A673 (cell line): ENCODE data around the gene ESPNL. TPM values are rescaled to one million over a fixed set of nuclear protein-coding genes. Genes with fewer than 3 reads are reported as not detected.

ENCODE experiments used
- BruUV-seq: library from RNA; stranded (reverse); fragments of 400-500 nt; replicated peaks from 2 replicates; lab custom pipeline; 2021; lab: Mats Ljungman, UMichigan
- CTCF ChIA-PET: fragments of 300-600 bp; sonication (Branson Sonifier 250); formaldehyde crosslinking; loops from one replicate; lab custom pipeline; 2022; ENCODE audit warnings: antibody characterized with exemption; lab: Charles Lee
- POLR2A ChIA-PET: fragments of 300-600 bp; sonication (Branson Sonifier 250); formaldehyde crosslinking; loops from one replicate; lab custom pipeline; 2022; ENCODE audit warnings: antibody characterized with exemption; ENCODE audit not compliant: low non-redundant PET; lab: Charles Lee
- DNase-seq: peaks from one replicate; pipeline ENCODE4 v3.0.0-alpha.2; 2015; ENCODE audit warnings: low spot score
- H3K27ac ChIP-seq: fragments of 200-600 bp; sonication (generic); 2 replicates; pipeline ENCODE4 v1.5.1; 2016; ENCODE audit warnings: mixed run types, low read depth, mild to moderate bottlenecking, mixed read lengths, antibody characterized with exemption, low read length; ENCODE audit not compliant: poor library complexity, severe bottlenecking
- H3K27me3 ChIP-seq: fragments of 200-600 bp; sonication (generic); replicated peaks from 2 replicates; pipeline ENCODE4 v1.6.1; 2017; ENCODE audit warnings: mixed run types, low read depth, mild to moderate bottlenecking, mixed read lengths, antibody characterized with exemption, low read length; ENCODE audit not compliant: insufficient read depth, poor library complexity
- H3K36me3 ChIP-seq: fragments of 200-600 bp; sonication (generic); 2 replicates; pipeline ENCODE4 v1.6.1; 2016; ENCODE audit warnings: mixed run types, mild to moderate bottlenecking, mixed read lengths, antibody characterized with exemption, low read length; ENCODE audit not compliant: insufficient read depth, poor library complexity, severe bottlenecking
- H3K4me1 ChIP-seq: fragments of 200-600 bp; sonication (generic); 2 replicates; pipeline ENCODE4 v1.6.1; 2017; ENCODE audit warnings: mixed run types, mild to moderate bottlenecking, mixed read lengths, antibody characterized with exemption, low read length; ENCODE audit not compliant: insufficient read depth, poor library complexity, severe bottlenecking
- H3K4me3 ChIP-seq: fragments of 200-600 bp; sonication (generic); 2 replicates; pipeline ENCODE4 v1.5.1; 2016; ENCODE audit warnings: low read depth, mixed run types, mild to moderate bottlenecking, mixed read lengths, low read length; ENCODE audit not compliant: poor library complexity, severe bottlenecking
- H3K9me3 ChIP-seq: fragments of 200-600 bp; sonication (generic); 2 replicates; pipeline ENCODE4 v1.6.1; 2016; ENCODE audit warnings: mixed run types, low read depth, mild to moderate bottlenecking, mixed read lengths, antibody characterized with exemption, low read length; ENCODE audit not compliant: poor library complexity, severe bottlenecking
- EZH2 ChIP-seq: fragments of 200-600 bp; sonication (generic); IDR thresholded peaks from 2 replicates; pipeline ENCODE4 v1.6.1; 2017; ENCODE audit warnings: borderline replicate concordance, low read depth, mild to moderate bottlenecking, mixed read lengths, antibody characterized with exemption, low read length; ENCODE audit not compliant: poor library complexity, severe bottlenecking
- intact Hi-C: fragments of 100-400 bp; cut with micrococcal nuclease; formaldehyde crosslinking; loops from one replicate; pipeline ENCODE4 v1.10.0; 2022; ENCODE audit not compliant: unreplicated experiment
- total RNA-seq: library from RNA; stranded (reverse); gene quantifications from 2 replicates; pipeline ENCODE4 v1.2.3, GENCODE V29; 2021
- TF ChIP-seq, protein P1 (sequence below): fragments of 300-800, 200-600 bp; sonication (generic); conservative IDR thresholded peaks from 2 replicates; pipeline ENCODE4 v1.5.1; 2017; ENCODE audit warnings: low read depth, mild to moderate bottlenecking, antibody characterized with exemption, low read length, moderate library complexity, mixed read lengths

ESPNL gene
- total RNA-seq, 1 experiment from 2014 or later: 0.30 TPM

DNA sequence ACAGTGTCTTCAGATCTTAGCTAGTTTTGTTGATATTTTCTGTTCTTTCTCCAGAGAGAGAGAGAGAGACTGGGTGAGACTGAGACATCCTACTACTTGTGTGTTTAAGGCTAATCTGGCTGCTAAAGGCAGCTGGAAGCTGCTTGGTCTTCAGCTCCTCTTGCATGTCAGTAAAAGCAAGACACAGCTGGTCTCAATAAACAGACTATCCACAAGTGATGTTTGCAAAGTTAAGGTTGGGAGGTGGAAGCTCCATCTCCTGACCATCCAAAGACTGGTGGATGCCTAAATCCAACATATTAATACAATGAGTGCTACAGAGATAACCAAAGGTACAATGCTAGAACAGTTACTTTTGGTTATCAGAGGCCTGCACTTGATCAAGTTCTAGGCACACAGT is 76.5 kb downstream of the ESPNL start:
- TF ChIP-seq EZH2: no peak
- TF ChIP-seq, protein P1, sequence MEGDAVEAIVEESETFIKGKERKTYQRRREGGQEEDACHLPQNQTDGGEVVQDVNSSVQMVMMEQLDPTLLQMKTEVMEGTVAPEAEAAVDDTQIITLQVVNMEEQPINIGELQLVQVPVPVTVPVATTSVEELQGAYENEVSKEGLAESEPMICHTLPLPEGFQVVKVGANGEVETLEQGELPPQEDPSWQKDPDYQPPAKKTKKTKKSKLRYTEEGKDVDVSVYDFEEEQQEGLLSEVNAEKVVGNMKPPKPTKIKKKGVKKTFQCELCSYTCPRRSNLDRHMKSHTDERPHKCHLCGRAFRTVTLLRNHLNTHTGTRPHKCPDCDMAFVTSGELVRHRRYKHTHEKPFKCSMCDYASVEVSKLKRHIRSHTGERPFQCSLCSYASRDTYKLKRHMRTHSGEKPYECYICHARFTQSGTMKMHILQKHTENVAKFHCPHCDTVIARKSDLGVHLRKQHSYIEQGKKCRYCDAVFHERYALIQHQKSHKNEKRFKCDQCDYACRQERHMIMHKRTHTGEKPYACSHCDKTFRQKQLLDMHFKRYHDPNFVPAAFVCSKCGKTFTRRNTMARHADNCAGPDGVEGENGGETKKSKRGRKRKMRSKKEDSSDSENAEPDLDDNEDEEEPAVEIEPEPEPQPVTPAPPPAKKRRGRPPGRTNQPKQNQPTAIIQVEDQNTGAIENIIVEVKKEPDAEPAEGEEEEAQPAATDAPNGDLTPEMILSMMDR: no peak
- H3K27me3 ChIP-seq: no peaks in the 10 kb centered on the region

DNA sequence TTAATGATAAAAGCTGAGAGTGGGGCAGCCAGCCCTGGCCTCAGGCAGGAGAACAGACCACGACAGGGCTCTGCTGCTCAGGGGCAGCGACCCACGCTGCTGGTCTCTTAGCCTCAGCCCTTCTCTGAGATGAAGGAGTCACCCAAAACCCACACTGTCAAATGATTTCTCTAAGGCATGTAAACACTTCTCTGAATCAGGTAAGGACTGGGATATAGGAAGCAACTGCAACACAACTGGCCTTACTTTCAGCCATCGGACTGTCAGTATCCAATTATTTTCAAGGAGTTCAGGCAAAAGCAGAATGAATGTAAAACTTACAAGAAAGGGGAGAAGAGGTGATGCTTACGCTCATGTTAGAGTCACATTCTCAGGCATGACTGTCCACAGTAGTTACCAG is 80.4 kb downstream of the ESPNL start:
- H3K4me1 ChIP-seq: no peaks in the 10 kb centered on the region
- H3K27me3 ChIP-seq: no peaks in the 10 kb centered on the region
- H3K9me3 ChIP-seq: no peaks in the 10 kb centered on the region
- H3K27ac ChIP-seq: no peak overlapping the region
- no peak for DNase-seq
- POLR2A ChIA-PET: no interaction called here
- intact Hi-C loops: no loop called here
- CTCF ChIA-PET: no interaction called here
- H3K36me3 ChIP-seq: peaks cover 88% of the 10 kb centered on the region
- TF ChIP-seq, protein P1: no peak
- no peak for TF ChIP-seq EZH2
- BruUV-seq: no TSS peak
- no peak overlapping the region for H3K4me3 ChIP-seq

More for the DNA sequence above, 76.5 kb downstream of the ESPNL start:
- no peaks in the 10 kb centered on the region for H3K9me3 ChIP-seq
- ChIA-PET POLR2A (interaction anchor here (0.6 kb wide), 1 partner anchor 175 kb away, joined by 25 read pairs; no protein-coding TSS in a partner anchor), CTCF (no interaction called here)
- H3K4me3 ChIP-seq: no peak overlapping the region
- no peaks in the 10 kb centered on the region for H3K4me1 ChIP-seq
- H3K27ac ChIP-seq: no peak overlapping the region
- intact Hi-C loops: no loop called here
- no peak for DNase-seq
- H3K36me3 ChIP-seq: peaks cover 68% of the 10 kb centered on the region
- no TSS peak for BruUV-seq

DNA sequence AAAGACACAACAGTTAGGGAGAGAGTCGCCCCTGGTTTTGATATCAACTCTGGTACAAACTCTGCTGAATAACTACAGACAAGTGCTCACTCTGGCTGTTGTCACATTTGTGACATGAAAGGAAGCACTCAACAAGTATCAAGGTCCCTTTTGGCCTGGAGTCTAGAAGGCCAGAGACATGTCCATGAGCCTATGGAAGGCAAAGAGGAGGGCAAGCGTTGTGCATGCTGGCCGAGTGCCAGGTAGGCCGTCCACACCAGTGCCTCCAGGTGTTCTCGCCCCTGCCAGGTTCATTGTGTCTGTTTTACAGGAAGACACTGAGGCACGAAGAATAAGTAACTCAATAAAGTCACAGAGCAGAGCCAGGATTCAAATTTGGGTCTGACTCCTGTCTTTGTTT is 82.2 kb downstream of the ESPNL start:
- intact Hi-C loops: no loop called here
- no peaks in the 10 kb centered on the region for H3K4me1 ChIP-seq
- no peak overlapping the region for H3K27ac ChIP-seq
- no peak overlapping the region for H3K4me3 ChIP-seq
- H3K36me3 ChIP-seq: peaks cover 93% of the 10 kb centered on the region
- POLR2A ChIA-PET: no interaction called here
- BruUV-seq: no TSS peak
- no peaks in the 10 kb centered on the region for H3K9me3 ChIP-seq
- CTCF ChIA-PET: no interaction called here
- H3K27me3 ChIP-seq: no peaks in the 10 kb centered on the region
- TF ChIP-seq, protein P1: no peak
- no peak for TF ChIP-seq EZH2
- DNase-seq: no peak

Other genes with a start within 250 kb of the ESPNL start
- gene RAMP1, start 240.7 kb upstream of the ESPNL start, total RNA-seq: 22.0 and 24.8 TPM in 2 replicates
- 49.0 and 51.2 TPM in 2 replicates for gene UBE2F, start 133.3 kb upstream of the ESPNL start, total RNA-seq
- 69.9 and 72.4 TPM in 2 replicates for gene SCLY, start 39.3 kb upstream of the ESPNL start, total RNA-seq
- gene KLHL30, start 38.3 kb downstream of the ESPNL start, total RNA-seq: 0.09 TPM in 1 of 2 replicates, not detected in the other
- gene ERFE, start 58.6 kb downstream of the ESPNL start, total RNA-seq: 6.1 and 8.6 TPM in 2 replicates
- 65.1 and 71.6 TPM in 2 replicates for gene ILKAP, start 103.4 kb downstream of the ESPNL start, total RNA-seq
- 17.2 and 26.9 TPM in 2 replicates for gene HES6, start 139.7 kb downstream of the ESPNL start, total RNA-seq
- gene PER2, start 188.3 kb downstream of the ESPNL start, total RNA-seq: 6.8 and 7.5 TPM in 2 replicates
- gene TRAF3IP1, start 220.2 kb downstream of the ESPNL start, total RNA-seq: 23.0 and 24.5 TPM in 2 replicates